HG03196 (cell line): ENCODE measurements around the gene FIZ1.

Experiments
- ATAC-seq: cut with Tn5 transposase; IDR thresholded peaks from one replicate; pipeline ENCODE4 v1.9.1; 2021; ENCODE audit not compliant: unreplicated experiment

The FIZ1 gene

GRCh38 chr19:55599468-55599841 is at the start of gene FIZ1:
TSS of gene FIZ1 (minus strand) at chr19:55599517. CDS start at chr19:55597865, 1,652 bp downstream.
- ATAC-seq: peak; percentile 49

GRCh38 chr19:55648585-55649267 is 49.4 kb upstream of the FIZ1 start:
- no peak for ATAC-seq

- ATAC-seq: no peak
Measured at GRCh38 chr19:55647732-55648584, 48.6 kb upstream of the FIZ1 start, which contains the start of gene CCDC106. TSS of gene CCDC106 (plus strand) at chr19:55648212. CDS start at chr19:55649047, 835 bp downstream.

GRCh38 chr19:55646889-55647731 is 47.8 kb upstream of the FIZ1 start:
- ATAC-seq: no peak

GRCh38 chr19:55645512-55645881 is 46.2 kb upstream of the FIZ1 start:
- ATAC-seq: no peak

- no peak for ATAC-seq
Measured at GRCh38 chr19:55644842-55645511, 45.7 kb upstream of the FIZ1 start.

GRCh38 chr19:55644191-55644833 is 45.0 kb upstream of the FIZ1 start:
- no peak for ATAC-seq

- no peak for ATAC-seq
Measured at GRCh38 chr19:55643887-55644176, 44.5 kb upstream of the FIZ1 start.

GRCh38 chr19:55643003-55643886 is 43.9 kb upstream of the FIZ1 start, which contains the start of gene ZNF581:
TSS of gene ZNF581 (plus strand) at chr19:55643649. CDS start at chr19:55644572, 923 bp downstream.
- no peak for ATAC-seq

- no peak for ATAC-seq
Measured at GRCh38 chr19:55642153-55643002, 43.1 kb upstream of the FIZ1 start.

- no peak for ATAC-seq
Measured at GRCh38 chr19:55641426-55642152, 42.3 kb upstream of the FIZ1 start.

- ATAC-seq: no peak
Measured at GRCh38 chr19:55640577-55641425, 41.5 kb upstream of the FIZ1 start, which contains the start of gene ZNF580. TSS of gene ZNF580 (plus strand) at chr19:55641002. CDS start at chr19:55642509, 1,507 bp downstream.

GRCh38 chr19:55640043-55640576 is 40.8 kb upstream of the FIZ1 start:
- no peak for ATAC-seq

GRCh38 chr19:55638864-55639359 is 39.6 kb upstream of the FIZ1 start:
- no peak for ATAC-seq

- ATAC-seq: no peak
Measured at GRCh38 chr19:55637534-55637933, 38.2 kb upstream of the FIZ1 start.

- no peak for ATAC-seq
Measured at GRCh38 chr19:55636723-55637122, 37.4 kb upstream of the FIZ1 start.
